Kidney (tissue), 14 donors: ENCODE data around the gene TPI1. TPM values are rescaled to one million over a fixed set of nuclear protein-coding genes. Genes with fewer than 3 reads are reported as not detected.

ENCODE experiments used
- DNase-seq, 5 donors: peaks; one replicate each; pipeline ENCODE4 v3.0.0-alpha.2; 2013 to 2020
- FAIRE-seq: peaks from 2 replicates; lab custom pipeline; 2012; peaks lifted over from hg19 to GRCh38; lab: Jason Lieb, UNC
- H3K27ac ChIP-seq, 2 donors: one replicate each; pipeline ENCODE4 v1.7.0; 2013; ENCODE audit warnings: low read depth in 2 of 2, low read length in 2 of 2, inconsistent platforms in 1 of 2
- H3K27me3 ChIP-seq: one replicate; pipeline ENCODE4 v1.7.1; 2013; ENCODE audit warnings: low read length, inconsistent platforms; ENCODE audit not compliant: control insufficient read depth, insufficient read depth
- H3K36me3 ChIP-seq, 3 donors: one replicate each; pipeline versions ENCODE4 v1.7.0 to v1.7.1; 2013; ENCODE audit warnings: low read length in 3 of 3, control low read depth in 1 of 3, inconsistent platforms in 1 of 3; ENCODE audit not compliant: insufficient read depth in 3 of 3, control insufficient read depth in 2 of 3
- H3K4me1 ChIP-seq, 3 donors: one replicate each; pipeline versions ENCODE4 v1.7.0 to v1.7.1; 2013; ENCODE audit warnings: low read length in 3 of 3, inconsistent platforms in 1 of 3, low read depth in 1 of 3; ENCODE audit not compliant: control insufficient read depth in 2 of 3, insufficient read depth in 2 of 3
- H3K4me3 ChIP-seq, 3 donors: one replicate each; pipeline versions ENCODE4 v1.7.0 to v1.8.1; 2013; ENCODE audit warnings: low read length in 3 of 3, control low read depth in 1 of 3, inconsistent platforms in 1 of 3
- H3K9ac ChIP-seq, 3 donors: one replicate each; pipeline versions ENCODE4 v1.7.0 to v1.7.1; 2013; ENCODE audit warnings: low read length in 3 of 3, control low read depth in 1 of 3, inconsistent platforms in 1 of 3
- H3K9me3 ChIP-seq, 3 donors: one replicate each; pipeline versions ENCODE4 v1.7.0 to v1.7.1; 2013; ENCODE audit warnings: low read length in 3 of 3, control low read depth in 1 of 3, inconsistent platforms in 1 of 3; ENCODE audit not compliant: control insufficient read depth in 2 of 3, insufficient read depth in 1 of 3
- CTCF ChIP-seq: IDR thresholded peaks from 3 replicates; pipeline ENCODE4 v1.5.1; 2012; ENCODE audit warnings: mild to moderate bottlenecking, moderate library complexity, borderline replicate concordance; ENCODE audit not compliant: insufficient read depth; ENCODE audit errors: extremely low read depth
- intact Hi-C: fragments of 100-400 bp; cut with DNase I; formaldehyde crosslinking; loops from one replicate; pipeline ENCODE4 v1.11.1; 2022
- polyA plus RNA-seq: library from polyadenylated mRNA; stranded (reverse); fragments of 350-450 nt; fragmentation: Illumina TruSeq; extraction: RNeasy Lipid Tissue Mini Kit (QIAGEN cat#74804); gene quantifications from one replicate; pipeline ENCODE4 v1.2.3, GENCODE V29; 2014; ENCODE audit warnings: low read depth, low replicate concordance; ENCODE audit not compliant: insufficient read depth
- total RNA-seq: library from RNA; stranded (reverse); fragmentation: NEBNext Ultra II Directional; extraction: Animal tissue kit (Norgen Biotek cat#: 25700); gene quantifications from one replicate; pipeline ENCODE4 v1.2.1, GENCODE V29; 2021
- donor health status: control.
- donor health status: control.
- donor health status: control.
- donor health status: control.
- donor health status: control.
- donor health status: DM: yes; HTN: yes; CAD: no.
- donor health status: Normal renal cell carcinoma (clear cell type).

The TPI1 gene
- total and polyA plus RNA-seq, 2 donors from 2014 or later, result 437 to 1,220 TPM

- TF ChIP-seq CTCF, result no peak
- Histone ChIP-seq H3K36me3 (no peaks in the 10 kb centered on the region), H3K4me1 (peaks cover 0 to 6% (median 0%) of the 10 kb centered on the region in 3 donors), H3K9me3 (no peaks in the 10 kb centered on the region), H3K27me3 (no peaks in the 10 kb centered on the region), H3K27ac (no peak overlapping the region), H3K9ac (no peak overlapping the region), H3K4me3 (no peak overlapping the region)
- DNase-seq, result peak in 1 of 5 donors; percentile 73
- intact Hi-C loops, result no loop called here
- no peak for FAIRE-seq
Measured at GRCh38 chr12:6915789-6916285, 48.5 kb downstream of the TPI1 start.

- TF ChIP-seq CTCF, result no peak
- intact Hi-C loops, result no loop called here
Measured at GRCh38 chr12:6916426-6917200, 49.3 kb downstream of the TPI1 start.

GRCh38 chr12:6917491-6918231, 50.3 kb downstream of the TPI1 start:
- Histone ChIP-seq H3K9me3 (no peaks in the 10 kb centered on the region), H3K4me1 (peaks cover 0 to 6% (median 0%) of the 10 kb centered on the region in 3 donors), H3K9ac (no peak overlapping the region), H3K36me3 (no peaks in the 10 kb centered on the region), H3K27ac (no peak overlapping the region), H3K27me3 (no peaks in the 10 kb centered on the region), H3K4me3 (no peak overlapping the region)
- DNase-seq (peak in 1 of 5 donors; percentile 43), FAIRE-seq (no peak)
- no peak for TF ChIP-seq CTCF
- intact Hi-C loops, result no loop called here

More at GRCh38 chr12:6916426-6917200, 49.3 kb downstream of the TPI1 start:
- no peak overlapping the region for H3K9ac ChIP-seq
- no peak overlapping the region for H3K4me3 ChIP-seq
- FAIRE-seq (no peak), DNase-seq (peak in 1 of 5 donors; percentile 52)
- H3K4me1 ChIP-seq, result peaks cover 0 to 6% (median 0%) of the 10 kb centered on the region in 3 donors
- no peak overlapping the region for H3K27ac ChIP-seq
- no peaks in the 10 kb centered on the region for H3K27me3 ChIP-seq
- no peaks in the 10 kb centered on the region for H3K36me3 ChIP-seq
- H3K9me3 ChIP-seq, result no peaks in the 10 kb centered on the region
